HK-2 (cell line): ENCODE data around the gene CDH13.

Experiments used
- DNase-seq: peaks from one replicate; pipeline ENCODE4 v3.0.0-alpha.2; 2018; ENCODE audit not compliant: unreplicated experiment

Gene CDH13

DNA sequence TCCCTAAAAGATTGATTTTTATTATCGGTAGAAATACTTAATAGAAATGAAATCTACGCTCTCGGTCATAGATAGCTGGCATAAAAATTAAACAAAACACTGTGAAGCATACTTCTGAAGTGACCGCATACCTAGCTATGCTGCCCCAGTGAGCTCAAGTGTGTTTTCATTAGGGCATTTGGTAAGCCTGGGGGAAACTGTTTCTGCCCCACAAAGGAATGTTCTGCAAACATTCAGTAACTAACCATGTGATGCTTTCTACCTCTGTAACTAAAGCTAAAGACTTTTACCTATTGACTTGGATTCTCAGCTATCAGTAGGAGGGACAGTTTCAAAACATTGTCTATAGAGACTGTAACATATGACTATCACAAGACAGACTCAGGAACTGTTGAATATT lies 1087.5 kb downstream of the CDH13 start:
- DNase-seq = no peak

DNA sequence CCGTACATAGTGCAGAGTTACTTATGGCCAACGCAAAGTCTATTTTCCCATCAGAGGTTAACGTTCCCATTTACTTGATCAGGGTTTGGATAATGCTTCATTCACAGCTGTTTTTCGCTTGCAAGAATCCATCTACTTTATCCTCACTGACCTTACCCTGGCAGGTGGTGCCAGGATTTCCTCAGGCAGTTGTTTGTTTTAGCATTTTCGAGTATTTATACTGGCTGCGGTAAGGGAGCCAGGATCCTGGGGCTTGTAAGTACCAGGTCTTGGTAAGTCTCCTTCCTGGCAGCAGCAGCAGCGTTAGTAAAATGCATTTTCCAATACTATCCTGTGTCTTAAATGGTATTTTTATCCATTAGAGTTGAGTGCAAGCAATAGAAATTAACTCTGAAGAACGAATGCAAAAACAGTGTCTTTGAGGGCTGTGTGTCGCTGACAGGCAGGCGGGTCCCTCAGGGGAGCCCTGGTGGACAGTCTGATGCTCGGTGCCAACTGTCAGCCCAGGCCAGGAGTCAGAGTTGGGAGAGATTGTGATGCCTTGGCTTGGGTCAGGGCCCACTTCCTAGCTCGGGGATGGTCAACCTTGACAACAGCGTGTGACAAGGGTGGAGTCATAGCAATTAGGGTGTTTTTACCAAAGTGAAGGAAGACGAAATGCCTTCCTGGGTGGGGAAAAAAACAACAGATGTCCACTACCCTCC lies 1088.6 kb downstream of the CDH13 start:
- DNase-seq = no peak

DNA sequence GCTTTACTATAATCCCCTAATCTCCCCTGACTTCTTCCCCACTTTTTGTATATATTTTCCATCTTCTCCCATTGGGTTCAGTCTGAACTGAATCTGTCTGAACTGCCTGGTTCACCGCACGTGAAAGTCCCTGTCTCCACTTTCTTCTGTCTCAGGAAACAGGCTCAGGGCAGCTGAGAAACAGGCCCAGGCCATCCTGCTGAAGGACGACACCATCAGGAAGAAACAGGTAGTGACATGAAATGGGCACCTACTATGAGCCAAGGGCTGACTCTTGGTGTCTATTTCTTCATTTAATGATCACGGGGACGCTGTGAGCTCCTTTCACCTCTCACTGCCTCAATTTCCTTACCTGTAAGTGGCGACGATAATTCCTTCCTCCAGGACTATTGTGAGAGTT lies 1090.5 kb downstream of the CDH13 start:
- DNase-seq = no peak

DNA sequence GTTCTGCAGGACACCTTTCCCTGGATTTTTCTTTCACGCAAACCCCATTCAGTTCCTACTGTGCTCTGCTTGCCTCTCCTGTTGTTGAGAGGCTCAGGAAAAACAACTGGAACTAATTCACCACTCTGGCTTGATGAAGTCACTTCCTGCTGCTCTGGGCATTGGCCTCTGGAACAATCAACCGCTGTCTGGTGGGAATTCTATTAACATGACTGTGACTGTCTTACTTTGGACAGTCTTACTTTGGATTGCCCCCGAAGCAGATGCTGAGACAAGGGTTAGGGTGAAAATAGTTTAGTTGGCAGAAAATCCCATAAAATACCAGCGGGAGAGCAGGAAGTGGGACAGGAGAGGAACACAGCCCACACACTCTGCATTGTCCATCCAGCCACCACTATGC lies 1091.0 kb downstream of the CDH13 start:
- DNase-seq = no peak

DNA sequence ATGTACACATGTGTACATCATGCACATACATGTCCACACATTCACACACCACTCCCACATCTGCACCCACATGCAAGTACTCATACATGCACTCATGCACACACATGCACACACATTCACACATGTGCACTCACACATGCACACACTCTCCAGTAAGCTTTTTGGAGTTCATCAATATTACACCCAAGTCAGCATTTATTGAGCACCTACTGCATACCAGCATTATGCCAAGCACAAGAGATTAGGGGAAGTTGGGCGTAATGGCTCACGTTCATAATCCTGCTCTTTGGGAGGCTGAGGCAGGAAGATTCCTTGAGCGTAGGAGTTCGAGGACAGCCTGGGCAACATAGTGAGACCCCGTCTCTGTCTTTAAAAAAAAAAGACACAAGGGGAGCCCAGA lies 1093.4 kb downstream of the CDH13 start:
- DNase-seq = no peak

DNA sequence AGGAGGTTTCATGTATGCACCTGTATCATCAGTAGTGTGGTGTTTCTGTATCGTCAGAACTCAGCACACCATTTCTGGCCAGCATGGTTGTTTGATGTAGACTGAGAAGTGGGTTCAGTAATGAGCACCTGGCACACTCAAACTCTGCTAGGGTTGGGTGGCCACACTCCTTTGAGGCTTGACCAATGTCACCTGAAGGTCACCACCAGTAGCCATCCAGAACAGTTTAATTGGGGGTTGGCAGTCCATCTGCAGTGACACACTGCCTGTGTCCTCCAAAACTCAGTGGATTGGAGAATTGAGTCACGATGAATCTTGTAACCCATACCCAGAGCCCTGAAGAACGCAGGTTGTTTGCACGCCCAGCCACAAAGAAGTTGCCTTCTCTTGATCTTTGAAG lies 1094.2 kb downstream of the CDH13 start:
- DNase-seq = no peak

DNA sequence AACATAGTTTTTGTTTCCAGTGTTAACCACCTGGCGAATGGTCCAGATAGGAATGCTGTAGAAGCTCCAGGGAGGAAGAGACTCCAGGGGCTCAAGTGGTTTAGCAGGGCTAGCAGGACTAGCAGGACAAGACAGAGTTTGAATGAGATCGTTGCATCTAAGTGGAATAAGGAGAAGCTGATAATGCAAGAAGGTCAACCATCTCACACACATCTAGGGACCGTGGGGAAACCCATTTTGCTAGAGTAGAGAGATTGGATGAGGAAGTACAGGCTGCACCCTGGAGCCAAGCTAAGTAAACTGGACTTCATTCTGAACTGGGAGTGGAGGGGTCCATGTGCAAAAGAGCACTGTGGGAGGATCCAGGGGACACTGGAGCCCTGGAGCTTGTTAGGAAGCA lies 1094.9 kb downstream of the CDH13 start:
- no peak for DNase-seq

DNA sequence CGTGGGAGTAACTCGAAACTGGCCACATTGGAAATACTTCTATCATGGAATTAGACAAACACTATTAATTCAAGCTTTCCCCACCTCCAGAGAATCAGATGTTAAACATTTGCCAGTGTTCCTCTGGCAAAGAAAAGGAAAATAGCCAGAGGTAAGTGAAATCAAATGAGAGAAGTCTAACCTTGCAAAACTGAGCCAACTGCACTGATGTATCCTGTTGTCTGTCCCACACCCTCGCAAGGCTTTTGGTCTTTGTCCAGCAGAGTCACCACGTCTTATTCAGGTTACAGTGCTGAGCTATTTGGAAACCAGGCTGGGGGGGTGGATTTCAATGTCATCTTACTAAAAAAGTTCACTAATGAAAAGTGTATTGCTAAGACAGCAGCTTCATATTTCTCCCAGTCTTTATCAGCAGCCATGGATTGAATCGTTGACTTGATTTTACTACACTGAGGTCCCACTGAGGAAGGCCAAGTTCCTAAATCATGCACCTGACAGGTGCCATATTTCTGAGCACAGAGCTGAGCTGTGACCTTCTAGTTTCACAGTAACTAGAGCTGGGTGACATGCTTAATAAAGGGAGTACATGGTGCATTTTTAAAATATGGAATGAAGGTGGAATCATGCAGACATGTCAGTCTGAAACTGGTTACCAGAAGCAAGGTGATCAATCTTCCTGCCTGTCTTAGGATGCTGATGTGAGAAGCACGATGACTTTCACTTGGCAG lies 1095.9 kb downstream of the CDH13 start:
- DNase-seq = no peak

DNA sequence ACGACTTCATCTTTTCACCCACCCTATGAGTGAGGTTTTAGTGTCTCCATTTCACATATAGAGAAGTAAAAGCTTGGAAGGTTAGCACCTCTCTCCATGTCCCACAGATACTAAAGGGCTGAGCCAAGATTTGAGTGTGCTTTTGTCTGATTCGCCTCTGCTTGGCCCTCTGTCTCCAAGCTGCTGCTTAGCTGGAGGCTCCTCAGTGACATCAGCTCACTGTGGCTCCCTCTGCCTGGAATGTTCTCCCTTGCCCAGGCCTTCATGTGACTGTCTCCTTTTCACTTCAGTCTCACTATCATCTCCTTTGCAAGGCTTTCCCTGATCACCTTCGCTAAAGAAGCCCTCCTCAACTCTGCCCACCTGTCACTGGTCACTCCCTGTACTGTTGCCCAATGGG lies 1096.5 kb downstream of the CDH13 start:
- no peak for DNase-seq

DNA sequence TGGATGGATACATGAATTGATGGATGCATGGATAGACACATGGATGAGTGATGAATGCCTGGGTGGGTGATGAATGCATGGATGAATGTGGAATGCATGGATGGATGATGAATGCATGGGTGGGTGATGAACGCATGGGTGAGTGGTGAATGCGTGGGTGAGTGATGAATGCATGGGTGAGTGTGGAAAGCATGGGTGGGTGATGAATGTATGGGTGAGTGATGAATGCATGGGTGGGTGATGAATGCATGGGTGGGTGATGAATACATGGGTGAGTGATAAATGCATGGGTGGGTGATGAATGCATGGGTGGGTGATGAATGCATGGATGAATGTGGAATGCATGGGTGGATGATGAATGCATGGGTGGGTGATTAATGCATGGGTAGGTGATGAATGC lies 1097.1 kb downstream of the CDH13 start:
- DNase-seq = no peak

DNA sequence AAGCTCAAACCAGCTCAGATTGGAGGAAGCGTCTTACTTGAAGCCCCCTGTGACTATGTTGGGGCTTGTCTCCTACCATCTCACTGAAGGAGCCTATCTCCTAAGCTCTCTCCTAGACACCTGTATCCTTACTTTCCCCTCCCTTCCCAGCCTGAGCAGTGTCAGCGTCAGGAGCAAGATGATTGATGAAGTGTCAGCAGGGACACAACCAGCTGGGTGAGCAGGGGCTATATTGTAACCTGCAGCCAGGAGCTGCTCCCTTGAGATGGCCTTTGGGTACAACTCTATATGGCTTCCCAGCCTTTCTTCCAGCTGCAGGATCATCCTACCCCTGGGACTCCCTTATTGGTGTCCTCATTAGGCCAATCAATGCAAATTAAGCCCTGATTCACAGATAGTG lies 1097.8 kb downstream of the CDH13 start:
- no peak for DNase-seq

DNA sequence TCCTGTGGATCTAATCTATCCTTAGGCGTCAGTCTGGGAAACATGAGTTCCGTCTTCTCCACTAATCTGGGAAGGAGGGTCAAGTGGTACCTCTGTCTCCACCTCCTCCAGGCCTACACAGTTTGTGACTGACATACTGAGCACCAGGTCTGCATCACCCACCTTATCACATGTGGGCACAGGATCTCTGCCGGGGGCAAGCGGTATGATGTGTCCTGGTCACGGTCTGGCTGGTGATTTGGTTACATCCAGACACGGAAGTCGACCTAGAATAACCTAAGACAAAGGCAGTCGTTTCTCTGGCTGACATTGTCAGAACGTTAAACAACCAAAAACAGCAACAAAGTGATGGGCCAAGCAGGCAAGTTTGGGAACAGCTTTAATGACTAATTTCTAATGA lies 1098.5 kb downstream of the CDH13 start:
- no peak for DNase-seq

DNA sequence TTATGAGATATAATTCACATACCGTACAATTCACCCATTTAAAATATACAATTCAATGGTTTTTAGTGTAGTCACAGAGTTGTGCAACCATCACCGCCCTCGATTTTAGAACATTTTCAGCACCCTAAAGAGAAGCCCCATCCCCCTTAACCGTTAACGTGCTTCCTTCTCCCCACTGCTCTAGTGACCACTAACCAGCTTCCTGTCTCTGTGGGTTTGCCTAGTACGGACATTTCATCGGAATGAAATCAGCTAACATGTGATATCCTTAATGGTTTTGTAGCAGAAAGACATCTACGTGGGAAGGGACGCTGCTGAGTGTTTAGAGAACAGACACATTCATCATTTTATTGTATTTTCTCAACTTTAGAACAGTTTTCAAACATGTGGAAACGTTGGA lies 1100.2 kb downstream of the CDH13 start:
- peak; percentile 44 for DNase-seq

DNA sequence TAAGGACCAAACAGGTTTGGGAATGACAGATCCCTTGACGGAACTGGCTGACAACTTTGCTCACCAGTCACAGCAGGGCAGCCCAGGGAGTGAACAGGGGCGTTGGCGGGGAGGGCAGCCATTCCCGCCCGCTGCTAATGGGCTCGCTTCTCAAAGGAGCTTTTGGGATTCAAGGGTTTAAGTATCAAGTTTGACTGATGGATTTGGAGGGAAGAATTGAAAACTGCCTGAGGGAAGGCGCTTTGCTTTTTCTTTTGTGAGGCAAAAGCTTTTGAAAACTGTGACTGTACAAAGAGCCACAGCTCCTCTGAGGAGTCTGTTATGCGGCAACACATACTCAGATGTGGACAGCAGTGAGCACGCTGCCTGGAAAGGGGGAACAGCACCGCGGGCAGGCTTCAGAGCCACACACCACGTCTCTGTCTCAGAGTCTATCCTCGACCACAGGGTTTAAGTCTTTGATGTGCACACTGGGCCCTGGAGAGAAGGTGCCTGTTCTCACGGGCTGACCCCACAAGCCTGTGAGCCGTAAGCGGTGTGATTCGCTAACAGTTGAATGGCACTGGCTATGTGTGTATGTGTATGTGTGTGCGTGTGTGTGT lies 1101.1 kb downstream of the CDH13 start:
- DNase-seq = no peak

DNA sequence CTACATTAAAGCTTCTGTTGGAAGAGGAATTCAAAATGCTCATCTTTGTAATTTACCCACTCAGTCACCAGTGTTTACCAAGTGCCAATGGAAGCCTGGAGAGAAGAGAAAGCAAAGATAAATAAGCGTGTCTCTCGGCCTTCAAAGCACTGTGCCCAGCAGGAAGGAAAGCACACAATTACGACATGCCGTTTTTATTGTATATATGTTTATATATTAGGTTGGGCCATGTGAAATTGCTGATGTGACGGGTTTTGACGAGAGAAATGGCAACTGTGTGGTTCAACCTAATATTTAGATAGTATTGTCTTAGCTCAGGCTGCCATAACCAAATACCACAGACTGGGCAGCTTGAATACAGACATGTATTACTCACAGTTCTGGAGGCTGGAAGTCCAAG lies 1101.7 kb downstream of the CDH13 start:
- no peak for DNase-seq

DNA sequence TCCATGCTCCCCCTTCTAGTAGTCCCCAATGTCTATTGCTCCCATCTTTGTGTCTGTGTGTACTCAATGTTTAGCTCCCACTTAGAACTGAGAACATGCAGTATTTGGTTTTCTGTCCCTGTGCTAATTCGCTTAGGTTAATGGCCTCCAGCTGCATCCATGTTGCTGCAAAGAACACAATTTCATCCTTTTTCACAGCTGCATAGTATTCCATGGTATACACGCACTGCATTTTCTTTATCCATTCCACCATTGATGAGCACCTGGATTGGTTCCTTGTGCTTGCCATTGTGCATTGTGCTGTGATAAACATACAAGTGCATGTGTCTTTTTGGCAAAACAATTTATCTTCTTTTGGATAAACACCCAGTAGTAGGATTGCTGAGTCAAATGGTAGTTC lies 1104.0 kb downstream of the CDH13 start:
- DNase-seq = no peak

DNA sequence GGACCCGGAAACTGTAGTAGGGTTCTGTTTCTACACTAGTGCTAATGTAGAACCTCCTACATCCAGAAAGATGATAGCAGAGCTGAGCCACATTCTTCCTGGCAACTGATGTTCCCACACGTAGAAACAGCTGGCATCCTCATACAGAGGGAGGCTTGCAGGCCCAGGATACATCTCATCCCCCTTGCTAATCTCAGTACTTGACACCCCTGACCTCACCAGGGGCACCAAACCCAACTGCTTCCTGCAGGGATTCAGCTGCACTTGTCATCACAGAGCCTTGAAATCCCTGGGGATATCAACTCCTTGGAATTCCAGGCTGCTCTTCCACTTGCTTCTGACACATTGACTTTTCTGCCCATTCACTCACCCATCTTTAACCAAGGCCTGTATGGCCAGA lies 1105.8 kb downstream of the CDH13 start:
- no peak for DNase-seq

DNA sequence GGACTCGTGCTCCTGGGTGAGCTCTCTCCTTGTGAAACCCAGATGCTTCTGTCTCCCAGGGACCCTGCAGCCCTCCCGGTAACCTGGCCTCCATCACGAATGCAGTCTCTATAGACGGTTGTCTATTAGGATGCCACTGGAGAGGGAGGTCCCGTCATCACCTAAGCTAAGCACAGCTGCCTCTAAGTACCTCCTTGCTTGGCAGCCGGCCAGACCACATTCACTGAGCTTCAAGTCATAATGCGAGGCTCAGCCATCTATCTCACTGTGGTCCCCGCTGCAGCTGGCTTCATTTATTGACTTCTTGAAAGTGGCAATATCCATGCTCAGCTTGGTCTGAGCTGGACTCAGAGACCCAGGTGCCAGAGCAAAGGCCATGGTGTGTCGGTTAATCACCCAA lies 1106.5 kb downstream of the CDH13 start:
- DNase-seq = no peak

DNA sequence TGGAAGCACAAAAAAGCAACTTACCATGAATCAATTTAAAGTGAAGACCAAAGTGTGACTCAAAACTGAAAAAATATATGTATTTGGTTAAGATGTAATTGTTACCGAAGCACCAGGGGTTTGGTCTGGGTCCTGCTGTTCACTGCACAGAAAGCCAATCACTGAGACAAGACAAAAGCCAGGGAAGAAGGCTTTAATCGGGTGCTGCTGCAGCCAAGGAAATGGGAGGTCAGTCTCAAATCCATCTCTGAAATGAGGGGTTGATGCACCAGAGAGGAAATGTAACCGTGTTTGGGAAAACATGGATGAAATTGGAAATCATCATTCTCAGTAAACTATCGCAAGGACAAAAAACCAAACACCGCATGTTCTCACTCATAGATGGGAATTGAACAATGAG lies 1107.4 kb downstream of the CDH13 start:
- no peak for DNase-seq

DNA sequence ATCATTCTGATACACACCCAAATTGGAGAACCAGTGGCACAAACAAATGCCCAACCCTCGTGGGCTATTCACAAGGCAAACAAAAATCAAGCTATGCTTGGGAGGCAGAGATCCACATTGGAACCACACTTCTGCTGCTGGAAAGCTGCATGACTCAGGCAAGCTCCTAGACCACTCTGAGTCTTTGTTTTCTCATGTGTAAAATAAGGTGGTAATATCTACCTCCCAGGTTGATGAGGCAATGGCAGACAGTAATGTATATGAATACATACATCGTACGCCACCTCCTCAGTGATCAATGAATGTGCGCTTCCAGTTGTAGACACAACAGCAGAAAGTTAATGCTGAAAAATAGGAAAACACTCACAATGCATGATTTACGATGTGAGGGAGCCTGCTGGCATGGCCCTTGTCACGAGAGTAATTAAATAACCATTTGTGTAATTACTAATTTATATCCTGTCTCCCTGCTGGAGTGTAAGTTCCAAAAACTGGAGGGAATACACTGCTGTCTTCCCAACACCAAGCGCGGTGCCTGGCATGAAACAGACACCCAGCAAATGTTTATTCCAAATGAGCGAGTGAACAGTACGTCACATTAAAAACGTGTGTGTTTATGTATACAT lies 1111.1 kb downstream of the CDH13 start:
- DNase-seq = no peak

DNA sequence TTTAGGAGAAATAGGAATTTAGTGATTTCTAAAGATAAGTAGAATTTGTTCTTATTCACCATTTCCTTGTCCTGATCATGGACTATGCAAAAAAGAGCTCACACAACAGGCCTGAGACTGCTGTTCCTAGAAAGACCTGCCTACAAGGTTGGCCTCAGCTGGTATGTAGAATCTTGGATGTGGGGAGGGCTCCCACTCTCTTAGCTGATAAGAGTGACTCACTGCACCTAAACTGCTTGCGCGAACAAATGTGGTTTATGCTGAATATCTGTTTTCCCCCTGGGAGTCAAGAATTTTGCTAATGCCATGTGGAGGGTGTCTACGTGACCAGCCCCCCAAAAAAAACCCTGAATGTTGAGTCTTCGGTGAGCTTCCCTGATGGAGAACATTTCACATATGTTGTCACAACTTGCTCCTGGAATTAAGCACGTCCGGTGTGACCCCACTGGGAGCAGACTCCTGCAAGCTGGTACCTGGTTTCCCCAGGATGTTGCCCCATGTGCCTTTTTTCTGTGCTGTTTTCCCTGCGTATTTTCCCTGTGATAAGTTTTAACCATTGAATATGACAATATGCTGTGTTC lies 1112.2 kb downstream of the CDH13 start:
- no peak for DNase-seq

DNA sequence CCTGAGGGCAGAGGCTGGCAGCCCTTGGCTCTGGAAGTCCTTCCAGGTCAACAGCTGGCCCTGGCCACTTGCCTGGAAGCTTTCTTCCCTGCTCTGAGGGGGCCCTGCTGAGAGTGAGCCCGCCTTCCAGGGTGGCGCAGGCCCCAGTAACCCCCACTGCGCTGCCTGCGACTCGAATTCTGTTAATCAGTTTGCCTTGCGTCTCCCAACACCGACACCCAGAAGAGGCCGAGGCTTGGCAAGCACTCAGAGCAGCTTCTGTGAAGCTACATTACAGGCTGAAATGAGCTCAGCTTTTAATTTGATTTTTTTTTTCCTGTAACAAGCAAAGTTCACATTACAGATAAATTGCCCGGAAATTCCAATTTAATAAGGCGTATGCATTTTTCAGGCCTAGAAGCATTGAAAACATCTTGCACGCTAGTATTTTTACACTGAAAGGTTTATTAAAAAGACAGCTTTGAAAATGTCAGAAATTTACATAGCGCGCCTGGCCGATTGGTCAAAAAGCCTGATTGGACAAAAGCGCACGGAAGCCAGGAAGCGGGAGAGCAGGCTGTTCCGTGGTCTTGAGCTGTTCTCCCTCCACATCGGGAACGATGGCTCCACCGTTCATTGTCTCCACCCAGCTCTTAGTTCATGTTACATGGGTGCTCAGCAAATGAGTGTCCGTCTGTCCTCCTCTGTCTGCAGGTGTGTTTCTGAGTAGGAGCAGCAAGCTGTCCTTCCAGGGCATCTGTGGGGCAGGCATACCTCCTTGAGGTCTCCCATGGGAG lies 1115.5 kb downstream of the CDH13 start:
- DNase-seq = no peak
